ENCODE measurements around the gene TMED8.
"Not testable (repeated sequence)": the region's sequence is repeated elsewhere in the genome, so short reads cannot be mapped to it uniquely, and the experiment has no call there.

TMED8 gene, protein sequence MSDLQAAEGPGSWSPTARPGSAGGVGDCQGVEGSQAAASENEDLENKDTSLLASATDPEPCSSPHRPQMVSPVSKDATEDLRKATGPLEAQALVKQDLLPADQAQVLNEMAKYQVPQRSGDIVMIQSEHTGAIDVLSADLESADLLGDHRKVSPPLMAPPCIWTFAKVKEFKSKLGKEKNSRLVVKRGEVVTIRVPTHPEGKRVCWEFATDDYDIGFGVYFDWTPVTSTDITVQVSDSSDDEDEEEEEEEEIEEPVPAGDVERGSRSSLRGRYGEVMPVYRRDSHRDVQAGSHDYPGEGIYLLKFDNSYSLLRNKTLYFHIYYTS

DNA sequence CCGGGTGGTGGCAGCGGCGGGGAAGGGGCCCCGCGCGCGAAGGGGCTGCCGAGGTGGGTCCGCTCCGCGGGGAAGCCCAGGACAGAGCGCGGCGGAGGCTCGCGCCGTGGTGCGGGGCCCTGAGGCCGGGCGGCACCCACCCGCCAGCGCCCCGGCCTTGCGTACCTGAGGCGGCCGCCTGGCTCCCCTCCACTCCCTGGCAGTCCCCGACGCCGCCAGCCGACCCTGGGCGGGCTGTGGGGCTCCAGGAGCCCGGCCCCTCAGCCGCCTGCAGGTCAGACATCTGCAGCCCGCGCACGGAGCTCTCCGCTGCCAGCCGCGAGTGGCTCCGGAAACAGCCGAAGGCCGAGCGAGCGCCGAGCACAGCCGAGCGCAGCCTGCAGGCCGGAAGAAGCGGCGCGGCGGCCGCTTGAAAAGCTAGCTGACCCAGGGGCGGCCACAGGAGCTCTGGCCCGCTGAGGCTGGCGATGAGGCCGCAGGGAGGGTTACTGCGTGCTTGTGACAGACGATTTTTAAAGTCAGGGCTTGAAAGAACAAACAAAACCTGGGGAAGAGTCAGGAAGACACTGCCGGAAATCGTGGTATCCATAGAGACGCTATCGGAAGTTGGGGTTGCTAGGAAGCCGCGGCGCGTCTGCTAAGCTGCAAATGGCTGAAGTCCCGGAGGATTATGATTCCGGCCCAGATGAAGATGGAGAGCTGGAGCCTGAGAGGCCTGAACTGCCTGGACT lies at the start of gene TMED8, which contains the start of gene SAMD15:
TSS of gene TMED8 (minus strand) at position 324 of the 731 bp plus-strand sequence. CDS start at position 283, 41 bp downstream.
TSS of gene SAMD15 (plus strand) at position 609 of the 731 bp plus-strand sequence. CDS start at position 649, 40 bp downstream.
- peak; percentile 90 for DNase-seq

GRCh38 chr14:77426396-77426795 lies 49.5 kb upstream of the TMED8 start:
- DNase-seq: no peak

DNA sequence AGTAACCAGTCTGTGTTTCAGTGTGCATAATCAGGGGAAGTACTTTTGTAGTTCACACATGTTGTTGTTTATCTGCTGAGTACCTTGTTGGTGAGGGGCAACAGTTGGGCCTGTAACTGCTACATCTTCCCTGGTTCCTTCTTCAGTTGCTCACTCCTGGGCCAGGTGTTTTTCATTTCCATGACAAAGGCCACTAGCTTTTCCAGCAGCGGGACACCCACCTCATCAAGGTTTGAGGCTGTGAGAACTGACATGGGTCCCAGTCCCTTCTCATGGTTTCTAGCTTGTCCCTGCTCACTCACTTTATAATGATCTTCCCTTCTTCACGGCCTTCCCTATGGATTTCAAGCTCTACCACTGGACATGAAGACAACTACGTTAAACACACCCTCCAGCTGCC lies 48.0 kb upstream of the TMED8 start:
- no peak for DNase-seq

- DNase-seq: no peak
Measured at GRCh38 chr14:77423423-77423822, 46.5 kb upstream of the TMED8 start, which contains the start of gene NOXRED1. TSS of gene NOXRED1 (minus strand) at chr14:77423523. CDS start at chr14:77422889, 634 bp downstream.

- no peak for DNase-seq
Measured at GRCh38 chr14:77421201-77421600, 44.3 kb upstream of the TMED8 start.

- no peak for DNase-seq
Measured at GRCh38 chr14:77416836-77417235, 39.9 kb upstream of the TMED8 start.

DNA sequence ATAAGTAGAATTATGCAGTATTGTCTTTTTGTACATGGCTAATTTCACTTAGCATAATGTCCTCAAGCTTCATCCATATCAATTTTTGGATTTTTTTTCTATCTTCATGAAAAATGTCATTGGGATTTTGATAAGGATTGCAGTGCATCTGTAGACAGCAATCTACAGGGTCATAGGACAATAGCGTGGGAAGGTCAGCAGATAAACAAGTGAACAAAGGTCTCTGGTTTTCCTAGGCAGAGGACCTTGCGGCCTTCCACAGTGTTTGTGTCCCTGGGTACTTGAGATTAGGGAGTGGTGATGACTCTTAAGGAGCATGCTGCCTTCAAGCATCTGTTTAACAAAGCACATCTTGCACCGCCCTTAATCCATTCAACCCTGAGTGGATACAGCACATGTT lies 39.2 kb upstream of the TMED8 start:
- not testable (repeated sequence) for DNase-seq

GRCh38 chr14:77415403-77416030 lies 38.6 kb upstream of the TMED8 start:
- DNase-seq: not testable (repeated sequence)

- no peak for DNase-seq
Measured at GRCh38 chr14:77409131-77409533, 32.2 kb upstream of the TMED8 start.

- no peak for DNase-seq
Measured at GRCh38 chr14:77407158-77407557, 30.3 kb upstream of the TMED8 start.

DNA sequence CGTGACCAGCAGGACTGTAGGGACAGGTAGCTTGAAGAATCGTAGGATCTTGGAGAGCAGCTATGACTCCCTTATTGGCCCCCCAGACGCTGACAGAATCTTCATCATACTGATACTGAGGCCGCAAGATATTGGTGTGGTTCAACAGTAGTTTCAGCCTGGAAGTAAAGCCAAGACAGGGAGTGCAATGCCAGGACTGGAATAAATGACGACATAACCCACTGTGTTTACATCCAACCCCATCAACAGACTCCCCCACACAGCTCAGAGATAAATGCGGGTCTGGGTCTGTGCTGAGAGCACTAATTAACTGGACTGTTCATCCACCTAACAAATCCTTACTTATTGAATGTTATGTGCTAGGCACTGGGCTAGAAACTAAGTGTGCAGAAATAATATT lies 29.8 kb upstream of the TMED8 start:
- no peak for DNase-seq

GRCh38 chr14:77406086-77406485 lies 29.2 kb upstream of the TMED8 start:
- no peak for DNase-seq

GRCh38 chr14:77403768-77404167 lies 26.9 kb upstream of the TMED8 start:
- no peak for DNase-seq

GRCh38 chr14:77400216-77400615 lies 23.3 kb upstream of the TMED8 start:
- DNase-seq: no peak

DNA sequence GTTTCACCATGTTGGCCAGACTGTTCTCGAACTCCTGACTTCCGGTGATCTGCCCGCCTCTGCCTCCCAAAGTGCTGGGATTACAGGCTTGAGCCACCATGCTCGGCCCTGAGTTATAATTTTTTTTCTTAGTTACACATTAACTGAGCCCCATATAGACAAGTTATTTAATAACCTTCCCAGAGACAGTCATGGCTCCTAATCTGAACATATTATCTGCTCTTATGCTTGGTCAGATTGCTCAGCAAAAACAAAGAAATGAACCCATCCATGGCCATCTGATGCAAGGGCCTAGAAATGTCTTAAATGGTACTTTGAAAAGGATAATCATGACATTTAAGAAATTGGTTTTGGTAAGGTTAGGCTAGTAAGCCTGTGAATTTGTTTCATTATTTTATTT lies 13.3 kb upstream of the TMED8 start:
- DNase-seq: no peak

DNA sequence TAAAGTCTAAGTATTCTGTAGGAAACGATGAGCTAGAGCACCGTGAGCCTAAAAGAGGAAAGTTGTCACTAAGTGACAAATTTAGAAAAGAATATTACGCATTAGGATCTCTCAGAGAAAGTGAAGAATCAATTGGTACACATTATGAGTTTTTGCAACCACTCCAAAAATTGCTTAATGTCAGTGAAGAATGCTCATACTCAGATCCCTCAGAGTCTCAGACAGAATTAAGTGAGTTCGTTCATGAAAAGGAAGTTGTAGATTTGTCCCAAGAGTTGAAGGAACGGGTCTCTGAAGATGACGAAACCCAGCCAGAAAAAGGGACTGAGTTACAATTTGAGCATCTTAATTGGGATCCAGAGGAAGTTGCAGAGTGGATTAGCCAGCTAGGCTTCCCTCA lies 1.8 kb upstream of the TMED8 start:
- no peak for DNase-seq

DNA sequence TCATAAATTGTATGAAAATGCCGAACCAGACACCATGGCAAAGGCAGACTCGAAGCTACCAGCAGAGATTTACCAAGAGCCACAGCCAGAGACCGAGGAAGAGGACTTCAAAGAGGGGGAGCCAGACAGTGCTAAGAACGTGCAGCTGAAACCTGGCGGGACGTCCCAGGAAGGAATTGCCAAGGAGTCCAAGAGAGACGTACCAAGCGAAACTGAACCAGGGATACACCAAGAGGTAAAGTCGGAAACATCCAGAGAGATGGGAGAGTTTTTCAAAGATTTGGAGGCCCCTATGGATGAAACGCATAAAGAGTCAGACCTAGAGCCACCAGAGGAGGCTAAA lies 579 bp upstream of the TMED8 start:
- no peak for DNase-seq

- DNase-seq: no peak
Measured at GRCh38 chr14:77375973-77376770, 722 bp downstream of the TMED8 start.

GRCh38 chr14:77375164-77375950 lies 1.5 kb downstream of the TMED8 start:
- no peak for DNase-seq

- DNase-seq: peak; percentile 25
Measured at GRCh38 chr14:77372304-77372841, 4.5 kb downstream of the TMED8 start.

GRCh38 chr14:77369285-77369684 lies 7.6 kb downstream of the TMED8 start:
- DNase-seq: no peak

DNA sequence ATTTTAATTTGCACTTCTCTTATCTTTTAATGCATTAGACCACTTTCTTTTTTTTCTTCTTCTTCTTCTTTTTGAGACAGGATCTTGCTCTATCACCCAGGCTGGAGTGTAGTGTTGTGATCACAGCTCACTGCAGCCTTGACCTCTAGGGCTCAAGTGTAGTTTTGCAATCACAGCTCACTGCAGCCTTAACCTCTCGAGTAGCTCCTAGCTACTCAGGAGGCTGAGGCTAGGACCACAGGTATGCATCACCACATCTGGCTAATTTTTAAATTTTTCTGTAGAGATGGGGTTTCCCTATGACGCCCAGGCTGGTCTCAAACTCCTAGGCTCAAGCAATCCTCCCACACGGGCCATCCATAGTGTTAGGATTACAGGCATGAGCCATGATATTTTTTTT lies 12.7 kb downstream of the TMED8 start:
- no peak for DNase-seq

All from NCI-H526 treated with DMSO at 0.1 percent for 48 hours (cell line).